Naive thymus-derived CD4-positive, alpha-beta T cell (primary cell): ENCODE results near the gene ZIC5. TPM values are rescaled to one million over a fixed set of nuclear protein-coding genes. Genes with fewer than 3 reads are reported as not detected.

Source experiments
- ATAC-seq: fragments of 150-1000 bp; cut with Tn5 transposase; 2 replicates; pipeline ENCODE4 v1.10.0; 2021; ENCODE audit warnings: mild to moderate bottlenecking, moderate library complexity
- CTCF ChIA-PET: fragments of 350-600 bp; sonication (Branson Sonifier 250); formaldehyde crosslinking; loops from one replicate; lab custom pipeline; 2021; ENCODE audit warnings: antibody characterized with exemption; lab: Charles Lee
- POLR2A ChIA-PET: fragments of 350-600 bp; sonication (Branson Sonifier 250); formaldehyde crosslinking; loops from one replicate; lab custom pipeline; 2021; ENCODE audit warnings: antibody characterized with exemption, inconsistent platforms; lab: Charles Lee
- DNase-seq, 9 donors: peaks; one replicate each; pipeline versions ENCODE4 v3.0.0 to v3.0.0-alpha.2; 2020 to 2022; ENCODE audit warnings: mixed read lengths in 1 of 9
- H3K27ac ChIP-seq: one replicate; pipeline ENCODE4 v1.7.0; 2013; ENCODE audit warnings: mild to moderate bottlenecking, low read depth, low read length, moderate library complexity
- H3K27me3 ChIP-seq, 2 donors: one replicate each; pipeline ENCODE4 v1.7.0; 2013; ENCODE audit warnings: low read length in 2 of 2, mild to moderate bottlenecking in 2 of 2, moderate library complexity in 2 of 2; ENCODE audit not compliant: control insufficient read depth in 2 of 2, insufficient read depth in 2 of 2
- H3K36me3 ChIP-seq, 3 experiments: 1 replicate in 2 of 3; 2 replicates in 1 of 3; pipeline ENCODE4 v1.7.0; 2013; ENCODE audit warnings: low read length in 3 of 3, mild to moderate bottlenecking in 3 of 3, moderate library complexity in 1 of 3; ENCODE audit not compliant: insufficient read depth in 3 of 3, control insufficient read depth in 2 of 3
- H3K4me1 ChIP-seq, 2 donors: one replicate each; pipeline ENCODE4 v1.7.0; 2013; ENCODE audit warnings: low read length in 2 of 2, mild to moderate bottlenecking in 2 of 2, moderate library complexity in 1 of 2; ENCODE audit not compliant: control insufficient read depth in 2 of 2, insufficient read depth in 2 of 2
- H3K4me3 ChIP-seq: 2 replicates; pipeline ENCODE4 v1.7.0; 2013; ENCODE audit warnings: mild to moderate bottlenecking, low read length
- H3K9me3 ChIP-seq, 3 experiments: 1 replicate in 2 of 3; 2 replicates in 1 of 3; pipeline ENCODE4 v1.7.0; 2013; ENCODE audit warnings: low read length in 3 of 3; ENCODE audit not compliant: control insufficient read depth in 2 of 3
- H3K27ac Mint-ChIP-seq, 9 donors: one replicate each; pipeline ENCODE4 v1.8.0; 2020 to 2022; ENCODE audit warnings: mixed read lengths in 9 of 9, mild to moderate bottlenecking in 8 of 9, moderate library complexity in 5 of 9, inconsistent platforms in 2 of 9
- H3K27me3 Mint-ChIP-seq, 5 donors: one replicate each; pipeline ENCODE4 v1.8.0; 2021 to 2022; ENCODE audit warnings: mixed read lengths in 5 of 5, mild to moderate bottlenecking in 1 of 5
- H3K36me3 Mint-ChIP-seq, 5 donors: one replicate each; pipeline ENCODE4 v1.8.0; 2020 to 2022; ENCODE audit warnings: mixed read lengths in 5 of 5, mild to moderate bottlenecking in 3 of 5, inconsistent platforms in 1 of 5
- H3K4me1 Mint-ChIP-seq, 7 donors: one replicate each; pipeline ENCODE4 v1.8.0; 2020 to 2022; ENCODE audit warnings: mixed read lengths in 7 of 7, mild to moderate bottlenecking in 3 of 7, inconsistent platforms in 1 of 7
- H3K4me3 Mint-ChIP-seq, 10 donors: one replicate each; pipeline ENCODE4 v1.8.0; 2020 to 2022; ENCODE audit warnings: mild to moderate bottlenecking in 10 of 10, mixed read lengths in 10 of 10, moderate library complexity in 6 of 10, inconsistent platforms in 2 of 10
- H3K9me3 Mint-ChIP-seq, 11 donors: one replicate each; pipeline ENCODE4 v1.8.0; 2020 to 2022; ENCODE audit warnings: mixed read lengths in 11 of 11, mild to moderate bottlenecking in 4 of 11, inconsistent platforms in 1 of 11, moderate library complexity in 1 of 11
- intact Hi-C, 2 donors: fragments of 100-400 bp; cut with micrococcal nuclease; formaldehyde crosslinking; loops; one replicate each; pipeline ENCODE4 v1.15.1; 2023
- polyA plus RNA-seq, 2 donors: library from polyadenylated mRNA; unstranded; fragments of 300-500 nt; fragmentation: Illumina TruSeq; gene quantifications; one replicate each; pipeline ENCODE4 v1.2.3, GENCODE V29; 2021
- total RNA-seq, 6 experiments: library from RNA in 5 of 6; stranded (reverse) in 5 of 6; gene quantifications; 1 replicate in 5 of 6; 2 replicates in 1 of 6; pipeline ENCODE4 v1.2.3 and lab custom pipeline; 2021 to 2026

ZIC5 gene
- total and polyA plus RNA-seq, 7 experiments from 2014 or later, result not detected

- no peak for ATAC-seq
- H3K9me3 ChIP-seq, result peaks cover 0 to 24% (median 6%) of the 10 kb centered on the region in 3 experiments
- Mint-ChIP-seq H3K27ac (peak overlapping the region; percentile 61 to 96 (median 86)), H3K4me1 (peaks cover 4 to 37% (median 21%) of the 10 kb centered on the region in 7 donors), H3K9me3 (peaks cover 0 to 57% (median 20%) of the 10 kb centered on the region in 11 donors), H3K36me3 (peaks cover 0 to 25% (median 3%) of the 10 kb centered on the region in 5 donors), H3K27me3 (peaks cover 44 to 69% (median 57%) of the 10 kb centered on the region in 5 donors), H3K4me3 (peak overlapping the region in 9 of 10 donors; percentile 21 to 79 (median 57))
- peaks cover 26 to 66% of the 10 kb centered on the region in 2 donors for H3K27me3 ChIP-seq
- DNase-seq, result no peak
- H3K4me1 ChIP-seq, result peaks cover 6 to 17% of the 10 kb centered on the region in 2 donors
- H3K36me3 ChIP-seq, result no peaks in the 10 kb centered on the region
- no peak overlapping the region for H3K4me3 ChIP-seq
- H3K27ac ChIP-seq, result no peak overlapping the region
- CTCF ChIA-PET, result interaction anchor here (0.9 kb wide), 1 partner anchor 328 kb away, joined by 3 read pairs; no protein-coding TSS in a partner anchor
- intact Hi-C loops, result loop anchor here (5.0 kb wide), 2 partner anchors 327 to 487 kb away; no protein-coding TSS in a partner anchor
- POLR2A ChIA-PET, result interaction anchor here (1.2 to 4.1 kb wide), 2 partner anchors 9 to 11 kb away, joined by 3 to 19 read pairs; no protein-coding TSS in a partner anchor
Observed at GRCh38 chr13:99984461-99985240, 13.1 kb upstream of the ZIC5 start.

DNA sequence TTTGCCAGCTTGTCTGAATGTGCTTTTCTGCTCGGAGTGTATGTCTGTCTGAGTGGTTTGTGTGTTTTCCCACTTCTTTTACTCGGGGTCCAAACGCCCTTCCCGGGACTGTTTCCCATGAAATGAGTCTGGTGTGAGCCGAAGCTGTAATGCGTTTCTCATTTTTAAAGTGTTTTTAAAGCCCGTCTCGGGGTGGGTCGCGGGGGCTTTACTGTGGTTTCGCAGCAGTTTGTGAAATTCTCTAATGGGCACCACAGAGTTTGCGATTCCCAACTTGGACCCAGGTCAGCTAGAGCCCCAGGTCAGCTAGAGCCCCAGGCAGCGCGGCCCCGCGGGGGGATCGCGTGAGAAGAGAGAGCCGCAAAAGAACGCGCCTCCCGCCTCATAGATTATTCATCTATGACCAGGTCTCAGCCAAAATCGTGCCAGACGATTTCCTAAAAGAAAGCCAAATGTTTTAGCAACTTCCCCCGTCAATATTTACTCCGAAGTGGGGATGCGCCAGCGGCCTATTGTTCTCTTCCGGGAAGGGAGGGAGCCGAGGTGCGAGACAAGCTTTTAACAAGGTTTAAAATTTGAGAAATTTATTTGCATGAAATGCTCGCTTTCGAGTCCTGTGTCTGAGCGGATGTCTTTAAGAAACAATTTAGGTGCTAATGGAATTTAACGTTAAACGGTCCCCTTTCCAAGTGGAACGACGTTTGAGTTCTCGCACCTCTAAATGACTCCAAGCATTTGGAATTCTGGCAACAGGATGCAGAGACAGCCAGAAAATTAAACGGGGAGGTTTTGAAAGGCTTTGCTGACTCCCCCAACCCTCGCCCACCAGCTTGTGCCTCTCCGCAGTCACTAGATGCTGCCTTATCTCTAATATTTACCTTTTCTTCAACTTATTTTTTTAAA lies 12.2 kb upstream of the ZIC5 start:
- peaks cover 0 to 25% (median 3%) of the 10 kb centered on the region in 5 donors for H3K36me3 Mint-ChIP-seq
- peaks cover 0 to 31% (median 20%) of the 10 kb centered on the region in 7 donors for H3K4me1 Mint-ChIP-seq
- DNase-seq, result peak in 1 of 9 donors; percentile 22
- Histone ChIP-seq H3K27ac (no peak overlapping the region), H3K4me3 (no peak overlapping the region), H3K9me3 (peaks cover 0 to 24% (median 6%) of the 10 kb centered on the region in 3 experiments), H3K36me3 (no peaks in the 10 kb centered on the region), H3K27me3 (peaks cover 29 to 65% of the 10 kb centered on the region in 2 donors), H3K4me1 (peaks cover 8 to 12% of the 10 kb centered on the region in 2 donors)
- peaks cover 0 to 55% (median 20%) of the 10 kb centered on the region in 11 donors for H3K9me3 Mint-ChIP-seq
- ChIA-PET POLR2A (interaction anchor here (1.2 to 4.1 kb wide), 3 partner anchors 10 to 13 kb away, joined by 3 to 19 read pairs (median 4); no protein-coding TSS in a partner anchor), CTCF (interaction anchor here (0.9 to 1.1 kb wide), 2 partner anchors 13 to 327 kb away, joined by 3 read pairs; no protein-coding TSS in a partner anchor)
- peaks cover 42 to 68% (median 52%) of the 10 kb centered on the region in 5 donors for H3K27me3 Mint-ChIP-seq
- ATAC-seq, result no peak
- H3K4me3 Mint-ChIP-seq, result peak overlapping the region in 9 of 10 donors; percentile 32 to 79 (median 66)
- H3K27ac Mint-ChIP-seq, result peak overlapping the region; percentile 61 to 96 (median 86)
- intact Hi-C loops, result loop anchor here (1.0 to 5.0 kb wide), 4 partner anchors 10 to 486 kb away; no protein-coding TSS in a partner anchor

- POLR2A ChIA-PET, result interaction anchor here (1.0 to 4.1 kb wide), 4 partner anchors 9 to 325 kb away, joined by 3 to 19 read pairs (median 4); no protein-coding TSS in a partner anchor
- no peak overlapping the region for H3K4me3 ChIP-seq
Observed at GRCh38 chr13:99982731-99983498, 11.3 kb upstream of the ZIC5 start.

DNA sequence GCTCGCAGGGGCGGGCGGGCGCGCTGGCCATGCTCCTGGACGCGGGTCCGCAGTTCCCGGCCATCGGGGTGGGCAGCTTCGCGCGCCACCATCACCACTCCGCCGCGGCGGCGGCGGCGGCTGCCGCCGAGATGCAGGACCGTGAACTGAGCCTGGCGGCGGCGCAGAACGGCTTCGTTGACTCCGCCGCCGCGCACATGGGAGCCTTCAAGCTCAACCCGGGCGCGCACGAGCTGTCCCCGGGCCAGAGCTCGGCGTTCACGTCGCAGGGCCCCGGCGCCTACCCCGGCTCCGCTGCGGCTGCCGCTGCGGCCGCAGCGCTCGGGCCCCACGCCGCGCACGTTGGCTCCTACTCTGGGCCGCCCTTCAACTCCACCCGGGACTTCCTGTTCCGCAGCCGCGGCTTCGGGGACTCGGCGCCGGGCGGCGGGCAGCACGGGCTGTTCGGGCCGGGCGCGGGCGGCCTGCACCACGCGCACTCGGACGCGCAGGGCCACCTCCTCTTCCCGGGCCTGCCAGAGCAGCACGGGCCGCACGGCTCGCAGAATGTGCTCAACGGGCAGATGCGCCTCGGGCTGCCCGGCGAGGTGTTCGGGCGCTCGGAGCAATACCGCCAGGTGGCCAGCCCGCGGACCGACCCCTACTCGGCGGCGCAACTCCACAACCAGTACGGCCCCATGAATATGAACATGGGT lies 10.6 kb upstream of the ZIC5 start:
- Histone ChIP-seq H3K4me1 (peaks cover 8 to 18% of the 10 kb centered on the region in 2 donors), H3K4me3 (peak overlapping the region; percentile 15), H3K27me3 (peaks cover 29 to 65% of the 10 kb centered on the region in 2 donors), H3K9me3 (peaks cover 0 to 32% (median 6%) of the 10 kb centered on the region in 3 experiments), H3K36me3 (no peaks in the 10 kb centered on the region), H3K27ac (no peak overlapping the region)
- Mint-ChIP-seq H3K36me3 (peaks cover 0 to 28% (median 3%) of the 10 kb centered on the region in 5 donors), H3K4me3 (peak overlapping the region in 9 of 10 donors; percentile 29 to 79 (median 60)), H3K27me3 (peaks cover 49 to 69% (median 54%) of the 10 kb centered on the region in 5 donors), H3K9me3 (peaks cover 0 to 58% (median 21%) of the 10 kb centered on the region in 11 donors), H3K4me1 (peaks cover 0 to 41% (median 28%) of the 10 kb centered on the region in 7 donors), H3K27ac (peak overlapping the region in 7 of 9 donors; percentile 61 to 96 (median 69))
- DNase-seq, result peak in 2 of 9 donors; percentile 29 to 50
- intact Hi-C loops, result loop anchor here (1.0 to 5.0 kb wide), 3 partner anchors 8 to 485 kb away; no protein-coding TSS in a partner anchor
- ChIA-PET CTCF (interaction anchor here (1.1 kb wide), 1 partner anchor 14 kb away, joined by 3 read pairs; no protein-coding TSS in a partner anchor), POLR2A (interaction anchor here (1.0 to 4.1 kb wide), 6 partner anchors 10 to 324 kb away, joined by 3 to 19 read pairs (median 4); no protein-coding TSS in a partner anchor)
- ATAC-seq, result peak; percentile 48

More at GRCh38 chr13:99982731-99983498, 11.3 kb upstream of the ZIC5 start:
- ATAC-seq (no peak), DNase-seq (peak in 1 of 9 donors; percentile 37)
- Histone ChIP-seq H3K36me3 (no peaks in the 10 kb centered on the region), H3K27me3 (peaks cover 29 to 65% of the 10 kb centered on the region in 2 donors), H3K27ac (no peak overlapping the region), H3K4me1 (peaks cover 8 to 18% of the 10 kb centered on the region in 2 donors), H3K9me3 (peaks cover 0 to 26% (median 6%) of the 10 kb centered on the region in 3 experiments)
- Mint-ChIP-seq H3K4me3 (peak overlapping the region; percentile 12 to 79 (median 63)), H3K36me3 (peaks cover 0 to 27% (median 3%) of the 10 kb centered on the region in 5 donors), H3K4me1 (peaks cover 0 to 39% (median 27%) of the 10 kb centered on the region in 7 donors), H3K27ac (peak overlapping the region; percentile 61 to 96 (median 86)), H3K9me3 (peaks cover 0 to 58% (median 20%) of the 10 kb centered on the region in 11 donors), H3K27me3 (peaks cover 49 to 69% (median 54%) of the 10 kb centered on the region in 5 donors)
- intact Hi-C loops, result loop anchor here (1.0 to 5.0 kb wide), 5 partner anchors 9 to 486 kb away; no protein-coding TSS in a partner anchor
- CTCF ChIA-PET, result interaction anchor here (0.6 to 1.1 kb wide), 2 partner anchors 13 to 386 kb away, joined by 3 to 4 read pairs; no protein-coding TSS in a partner anchor

DNA sequence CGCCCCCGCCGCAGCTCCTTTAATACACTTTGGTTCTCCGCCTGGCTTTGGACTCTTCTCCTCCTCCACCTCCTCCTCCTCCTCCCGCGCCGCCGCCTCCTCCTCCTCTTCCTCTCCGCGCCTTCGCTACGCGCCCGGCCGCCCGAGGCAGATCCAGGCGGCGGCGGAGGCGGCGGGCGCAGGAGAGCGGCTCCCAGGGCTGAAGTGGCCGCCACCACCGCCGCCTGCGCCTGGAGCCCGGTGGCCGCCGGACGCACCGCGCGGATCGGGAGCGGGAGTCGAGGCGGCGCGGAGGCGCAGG lies 10.1 kb upstream of the ZIC5 start, which contains the start of gene ZIC2:
Gene ZIC2 (plus strand): TSS at position 50 of the 301 bp plus-strand sequence. CDS start 281 bp downstream, outside the sequence.
- Histone ChIP-seq H3K4me3 (peak within 1 kb of the TSS; percentile 15), H3K36me3 (no peaks in the 10 kb centered on the region), H3K27me3 (peaks cover 30 to 65% of the 10 kb centered on the region in 2 donors), H3K27ac (no peak within 1 kb of the TSS), H3K4me1 (peaks cover 8 to 18% of the 10 kb centered on the region in 2 donors), H3K9me3 (peaks cover 0 to 36% (median 6%) of the 10 kb centered on the region in 3 experiments)
- intact Hi-C loops, result loop anchor here (1.0 to 5.0 kb wide), 3 partner anchors 7 to 484 kb away; no protein-coding TSS in a partner anchor
- peaks cover 0 to 41% (median 28%) of the 10 kb centered on the region in 7 donors for H3K4me1 Mint-ChIP-seq
- H3K9me3 Mint-ChIP-seq, result peaks cover 0 to 58% (median 24%) of the 10 kb centered on the region in 11 donors
- ChIA-PET POLR2A (interaction anchor here (1.1 to 1.8 kb wide), 3 partner anchors 10 to 15 kb away, joined by 3 to 8 read pairs (median 4); no protein-coding TSS in a partner anchor), CTCF (interaction anchor here (0.5 kb wide), 1 partner anchor 53 kb away, joined by 3 read pairs; no protein-coding TSS in a partner anchor)
- peak; percentile 3 for ATAC-seq
- peak within 1 kb of the TSS; percentile 39 to 79 (median 64) for H3K4me3 Mint-ChIP-seq
- H3K27me3 Mint-ChIP-seq, result peaks cover 49 to 69% (median 54%) of the 10 kb centered on the region in 5 donors
- peaks cover 0 to 27% (median 3%) of the 10 kb centered on the region in 5 donors for H3K36me3 Mint-ChIP-seq
- H3K27ac Mint-ChIP-seq, result peak within 1 kb of the TSS in 8 of 9 donors; percentile 61 to 96 (median 70)
- peak in 2 of 9 donors; percentile 18 to 21 for DNase-seq
